ENCODE measurements around the gene FAM174C.

The FAM174C gene

GRCh38 chr19:1257475-1258162 is 17.7 kb upstream of the FAM174C start:
- WGBS (ENCODE audit: extremely low coverage, insufficient coverage, insufficient read length): no CpG with 5 or more reads among the region's 23 CpGs
- no peak overlapping the region for H3K9ac ChIP-seq (ENCODE audit: low read length)
- no peak overlapping the region for H3K27ac ChIP-seq (ENCODE audit: low read depth, low read length)
- H3K4me2 ChIP-seq (ENCODE audit: low read length): no peak overlapping the region
- no peak overlapping the region for H2BK120ac ChIP-seq (ENCODE audit: insufficient read depth, low read length, poor library complexity)
- H2AK5ac ChIP-seq (ENCODE audit: low read length): no peak overlapping the region
- no peak overlapping the region for H4K8ac ChIP-seq (ENCODE audit: low read depth, low read length)
- no peak overlapping the region for H2BK12ac ChIP-seq (ENCODE audit: low read length)
- H3K4me1 ChIP-seq (ENCODE audit: control insufficient read depth in 1 of 2, insufficient read depth in 2 of 2, low read length in 2 of 2): peaks cover 31 to 41% of the 10 kb centered on the region in 2 experiments
- H3K9me3 ChIP-seq (ENCODE audit: insufficient read depth, low read depth, low read length): no peaks in the 10 kb centered on the region
- H3K27me3 ChIP-seq (ENCODE audit: insufficient read depth, low read length): no peaks in the 10 kb centered on the region
- DNase-seq: no peak
- H4K12ac ChIP-seq (ENCODE audit: low read depth, low read length): no peak overlapping the region
- peaks cover 54 to 57% of the 10 kb centered on the region in 2 experiments for H3K36me3 ChIP-seq (ENCODE audit: control insufficient read depth in 1 of 2, insufficient read depth in 2 of 2, low read length in 2 of 2)
- no peak overlapping the region for H3K18ac ChIP-seq (ENCODE audit: low read length)
- peaks cover 14% of the 10 kb centered on the region for H3K79me2 ChIP-seq (ENCODE audit: control insufficient read depth, insufficient read depth, low read length, poor library complexity)
- H3K14ac ChIP-seq (ENCODE audit: low read length): no peak overlapping the region
- no peak overlapping the region for H4K91ac ChIP-seq (ENCODE audit: low read depth, low read length)
- no peak overlapping the region for H2BK5ac ChIP-seq (ENCODE audit: low read depth, low read length, poor library complexity)
- H2AFZ ChIP-seq (ENCODE audit: insufficient read depth, low read length, poor library complexity): no peak overlapping the region
- H3K79me1 ChIP-seq (ENCODE audit: low read length): peaks cover 28% of the 10 kb centered on the region
- H3K23ac ChIP-seq (ENCODE audit: low read length): no peak overlapping the region
- H3K4me3 ChIP-seq (ENCODE audit: low read depth, low read length): no peak overlapping the region
- no peak overlapping the region for H3K4ac ChIP-seq (ENCODE audit: low read depth, low read length)

- no peak overlapping the region for H2AK5ac ChIP-seq (ENCODE audit: low read length)
- no peak overlapping the region for H3K4me2 ChIP-seq (ENCODE audit: low read length)
- H3K14ac ChIP-seq (ENCODE audit: low read length): no peak overlapping the region
- no peak overlapping the region for H3K27ac ChIP-seq (ENCODE audit: low read depth, low read length)
- peaks cover 32 to 42% of the 10 kb centered on the region in 2 experiments for H3K4me1 ChIP-seq (ENCODE audit: control insufficient read depth in 1 of 2, insufficient read depth in 2 of 2, low read length in 2 of 2)
- H4K8ac ChIP-seq (ENCODE audit: low read depth, low read length): no peak overlapping the region
- H3K9me3 ChIP-seq (ENCODE audit: insufficient read depth, low read depth, low read length): no peaks in the 10 kb centered on the region
- DNase-seq: no peak
- no peak overlapping the region for H4K91ac ChIP-seq (ENCODE audit: low read depth, low read length)
- no peak overlapping the region for H3K9ac ChIP-seq (ENCODE audit: low read length)
- peaks cover 29% of the 10 kb centered on the region for H3K79me1 ChIP-seq (ENCODE audit: low read length)
- no peak overlapping the region for H3K23ac ChIP-seq (ENCODE audit: low read length)
- no peak overlapping the region for H3K4ac ChIP-seq (ENCODE audit: low read depth, low read length)
- peaks cover 49 to 52% of the 10 kb centered on the region in 2 experiments for H3K36me3 ChIP-seq (ENCODE audit: control insufficient read depth in 1 of 2, insufficient read depth in 2 of 2, low read length in 2 of 2)
- no peak overlapping the region for H2BK120ac ChIP-seq (ENCODE audit: insufficient read depth, low read length, poor library complexity)
- H3K18ac ChIP-seq (ENCODE audit: low read length): no peak overlapping the region
- H2BK12ac ChIP-seq (ENCODE audit: low read length): no peak overlapping the region
- no peaks in the 10 kb centered on the region for H3K27me3 ChIP-seq (ENCODE audit: insufficient read depth, low read length)
- peaks cover 10% of the 10 kb centered on the region for H3K79me2 ChIP-seq (ENCODE audit: control insufficient read depth, insufficient read depth, low read length, poor library complexity)
- no peak overlapping the region for H4K12ac ChIP-seq (ENCODE audit: low read depth, low read length)
- no peak overlapping the region for H2AFZ ChIP-seq (ENCODE audit: insufficient read depth, low read length, poor library complexity)
- no peak overlapping the region for H2BK5ac ChIP-seq (ENCODE audit: low read depth, low read length, poor library complexity)
- no CpG with 5 or more reads among the region's 8 CpGs for WGBS (ENCODE audit: extremely low coverage, insufficient coverage, insufficient read length)
- H3K4me3 ChIP-seq (ENCODE audit: low read depth, low read length): no peak overlapping the region
These were observed 17.2 kb upstream of the FAM174C start for GRCh38 chr19:1258163-1258492.

GRCh38 chr19:1258707-1259205 is 16.6 kb upstream of the FAM174C start:
- Histone ChIP-seq H3K18ac (ENCODE audit: low read length) (no peak overlapping the region), H4K91ac (ENCODE audit: low read depth, low read length) (no peak overlapping the region), H3K9me3 (ENCODE audit: insufficient read depth, low read depth, low read length) (no peaks in the 10 kb centered on the region), H3K4ac (ENCODE audit: low read depth, low read length) (no peak overlapping the region), H2AK5ac (ENCODE audit: low read length) (no peak overlapping the region), H2AFZ (ENCODE audit: insufficient read depth, low read length, poor library complexity) (no peak overlapping the region), H2BK120ac (ENCODE audit: insufficient read depth, low read length, poor library complexity) (no peak overlapping the region), H2BK5ac (ENCODE audit: low read depth, low read length, poor library complexity) (no peak overlapping the region), H3K4me3 (ENCODE audit: low read depth, low read length) (no peak overlapping the region), H3K27me3 (ENCODE audit: insufficient read depth, low read length) (no peaks in the 10 kb centered on the region), H4K12ac (ENCODE audit: low read depth, low read length) (no peak overlapping the region), H3K23ac (ENCODE audit: low read length) (no peak overlapping the region), H3K36me3 (ENCODE audit: control insufficient read depth in 1 of 2, insufficient read depth in 2 of 2, low read length in 2 of 2) (peaks cover 42 to 46% of the 10 kb centered on the region in 2 experiments), H3K4me1 (ENCODE audit: control insufficient read depth in 1 of 2, insufficient read depth in 2 of 2, low read length in 2 of 2) (peaks cover 33 to 42% of the 10 kb centered on the region in 2 experiments), H3K79me2 (ENCODE audit: control insufficient read depth, insufficient read depth, low read length, poor library complexity) (peaks cover 8% of the 10 kb centered on the region), H3K4me2 (ENCODE audit: low read length) (no peak overlapping the region), H4K8ac (ENCODE audit: low read depth, low read length) (no peak overlapping the region), H3K79me1 (ENCODE audit: low read length) (peaks cover 31% of the 10 kb centered on the region), H3K27ac (ENCODE audit: low read depth, low read length) (peak overlapping the region; percentile 58), H3K9ac (ENCODE audit: low read length) (no peak overlapping the region), H2BK12ac (ENCODE audit: low read length) (no peak overlapping the region), H3K14ac (ENCODE audit: low read length) (no peak overlapping the region)
- 100% methylated on average over 1 of the region's 15 CpGs for WGBS (ENCODE audit: extremely low coverage, insufficient coverage, insufficient read length)
- DNase-seq: peak in 1 of 2 donors; percentile 33

GRCh38 chr19:1259206-1259875 is 16.0 kb upstream of the FAM174C start:
- Histone ChIP-seq H3K27ac (ENCODE audit: low read depth, low read length) (peak overlapping the region; percentile 58), H3K36me3 (ENCODE audit: control insufficient read depth in 1 of 2, insufficient read depth in 2 of 2, low read length in 2 of 2) (peaks cover 37 to 40% of the 10 kb centered on the region in 2 experiments), H3K79me1 (ENCODE audit: low read length) (peaks cover 29% of the 10 kb centered on the region), H3K4me3 (ENCODE audit: low read depth, low read length) (no peak overlapping the region), H3K9me3 (ENCODE audit: insufficient read depth, low read depth, low read length) (no peaks in the 10 kb centered on the region), H2BK12ac (ENCODE audit: low read length) (no peak overlapping the region), H3K79me2 (ENCODE audit: control insufficient read depth, insufficient read depth, low read length, poor library complexity) (peaks cover 5% of the 10 kb centered on the region), H2AK5ac (ENCODE audit: low read length) (peak overlapping the region; percentile 43), H4K91ac (ENCODE audit: low read depth, low read length) (peak overlapping the region; percentile 49), H3K27me3 (ENCODE audit: insufficient read depth, low read length) (no peaks in the 10 kb centered on the region), H3K23ac (ENCODE audit: low read length) (no peak overlapping the region), H3K4me2 (ENCODE audit: low read length) (peak overlapping the region; percentile 2), H2AFZ (ENCODE audit: insufficient read depth, low read length, poor library complexity) (no peak overlapping the region), H3K4me1 (ENCODE audit: control insufficient read depth in 1 of 2, insufficient read depth in 2 of 2, low read length in 2 of 2) (peaks cover 33 to 40% of the 10 kb centered on the region in 2 experiments), H3K14ac (ENCODE audit: low read length) (no peak overlapping the region), H4K8ac (ENCODE audit: low read depth, low read length) (peak overlapping the region; percentile 66), H2BK5ac (ENCODE audit: low read depth, low read length, poor library complexity) (peak overlapping the region; percentile 32), H3K4ac (ENCODE audit: low read depth, low read length) (no peak overlapping the region), H3K9ac (ENCODE audit: low read length) (no peak overlapping the region), H2BK120ac (ENCODE audit: insufficient read depth, low read length, poor library complexity) (peak overlapping the region; percentile 1), H3K18ac (ENCODE audit: low read length) (no peak overlapping the region), H4K12ac (ENCODE audit: low read depth, low read length) (no peak overlapping the region)
- DNase-seq: peak; percentile 82 to 86
- WGBS (ENCODE audit: extremely low coverage, insufficient coverage, insufficient read length): no CpG with 5 or more reads among the region's 17 CpGs

All from trophoblast cell (in vitro differentiated cells and primary cell).